ENCODE measurements around the gene EIF3B. TPM values are rescaled to one million over a fixed set of nuclear protein-coding genes. Genes with fewer than 3 reads are reported as not detected.
A peak's percentile ranks its signal among the peaks of the same experiment; 100 is the strongest.
"Not testable (repeated sequence)": the region's sequence is repeated elsewhere in the genome, so short reads cannot be mapped to it uniquely, and the experiment has no call there.

The EIF3B gene
- total RNA-seq, 1 experiment from 2014 or later: 306 TPM

GRCh38 chr7:2416650-2417049 lies 62.0 kb downstream of the EIF3B start:
- TF ChIP-seq, protein P1, sequence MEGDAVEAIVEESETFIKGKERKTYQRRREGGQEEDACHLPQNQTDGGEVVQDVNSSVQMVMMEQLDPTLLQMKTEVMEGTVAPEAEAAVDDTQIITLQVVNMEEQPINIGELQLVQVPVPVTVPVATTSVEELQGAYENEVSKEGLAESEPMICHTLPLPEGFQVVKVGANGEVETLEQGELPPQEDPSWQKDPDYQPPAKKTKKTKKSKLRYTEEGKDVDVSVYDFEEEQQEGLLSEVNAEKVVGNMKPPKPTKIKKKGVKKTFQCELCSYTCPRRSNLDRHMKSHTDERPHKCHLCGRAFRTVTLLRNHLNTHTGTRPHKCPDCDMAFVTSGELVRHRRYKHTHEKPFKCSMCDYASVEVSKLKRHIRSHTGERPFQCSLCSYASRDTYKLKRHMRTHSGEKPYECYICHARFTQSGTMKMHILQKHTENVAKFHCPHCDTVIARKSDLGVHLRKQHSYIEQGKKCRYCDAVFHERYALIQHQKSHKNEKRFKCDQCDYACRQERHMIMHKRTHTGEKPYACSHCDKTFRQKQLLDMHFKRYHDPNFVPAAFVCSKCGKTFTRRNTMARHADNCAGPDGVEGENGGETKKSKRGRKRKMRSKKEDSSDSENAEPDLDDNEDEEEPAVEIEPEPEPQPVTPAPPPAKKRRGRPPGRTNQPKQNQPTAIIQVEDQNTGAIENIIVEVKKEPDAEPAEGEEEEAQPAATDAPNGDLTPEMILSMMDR (IDR thresholded peaks at IDR 0.05; ENCODE audit: insufficient read depth in 1 of 2, low read depth in 1 of 2, low read length in 1 of 2, severe bottlenecking in 1 of 2, unreplicated experiment in 1 of 2): no peak
- no peak overlapping the region for H3K4me3 Mint-ChIP-seq (ENCODE audit: unreplicated experiment)
- intact Hi-C loops (cut with micrococcal nuclease; ENCODE audit: unreplicated experiment): no loop called here
- peaks cover 1% of the 10 kb centered on the region; the same call in 1 of the 2 replicates for H3K36me3 ChIP-seq (ENCODE audit: control insufficient read depth, insufficient read depth, low read length)
- H3K9me3 Mint-ChIP-seq (ENCODE audit: unreplicated experiment): no peaks in the 10 kb centered on the region
- peaks cover 18% of the 10 kb centered on the region for H3K4me1 ChIP-seq
- H3K9me3 ChIP-seq: no peaks in the 10 kb centered on the region
- BruUV-seq (replicated peaks): no TSS peak
- DNase-seq: no peak
- peaks cover 8% of the 10 kb centered on the region for H3K36me3 Mint-ChIP-seq (ENCODE audit: insufficient read depth, unreplicated experiment)
- POLR2A ChIA-PET: interaction anchor here (0.7 kb wide), 1 partner anchor 37 kb away, joined by 4 read pairs; no protein-coding TSS in a partner anchor
- peaks cover 24% of the 10 kb centered on the region for H3K4me1 Mint-ChIP-seq (ENCODE audit: low read depth, unreplicated experiment)
- CTCF ChIA-PET: interaction anchor here (0.7 to 0.8 kb wide), 2 partner anchors 52 to 268 kb away, joined by 4 to 8 read pairs; no protein-coding TSS in a partner anchor
- H3K4me3 ChIP-seq (ENCODE audit: low read depth, low read length): no peak overlapping the region
- no peaks in the 10 kb centered on the region for H3K27me3 ChIP-seq (replicated peaks; ENCODE audit: control insufficient read depth, insufficient read depth, low read length)
- no peaks in the 10 kb centered on the region for H3K27me3 Mint-ChIP-seq (ENCODE audit: insufficient read depth, unreplicated experiment)
- peak overlapping the region; percentile 0 for H3K27ac Mint-ChIP-seq (ENCODE audit: unreplicated experiment)

- DNase-seq; H3K27me3 ChIP-seq (replicated peaks; ENCODE audit: control insufficient read depth, insufficient read depth, low read length); H3K9me3 ChIP-seq; H3K27me3 Mint-ChIP-seq (ENCODE audit: insufficient read depth, unreplicated experiment); H3K9me3 Mint-ChIP-seq (ENCODE audit: unreplicated experiment); H3K4me3 Mint-ChIP-seq (ENCODE audit: unreplicated experiment); H3K36me3 Mint-ChIP-seq (ENCODE audit: insufficient read depth, unreplicated experiment); H3K36me3 ChIP-seq (ENCODE audit: control insufficient read depth, insufficient read depth, low read length); intact Hi-C loops (cut with micrococcal nuclease; ENCODE audit: unreplicated experiment); H3K27ac Mint-ChIP-seq (ENCODE audit: unreplicated experiment); BruUV-seq (replicated peaks); H3K4me3 ChIP-seq (ENCODE audit: low read depth, low read length): not testable (repeated sequence)
- ChIA-PET CTCF (interaction anchor here (0.7 to 0.8 kb wide), 2 partner anchors 52 to 267 kb away, joined by 4 to 8 read pairs; no protein-coding TSS in a partner anchor), POLR2A (interaction anchor here (0.7 kb wide), 1 partner anchor 37 kb away, joined by 4 read pairs; no protein-coding TSS in a partner anchor)
- H3K4me1 Mint-ChIP-seq (ENCODE audit: low read depth, unreplicated experiment): peaks cover 24% of the 10 kb centered on the region
- H3K4me1 ChIP-seq: peaks cover 13% of the 10 kb centered on the region
Measured at GRCh38 chr7:2417178-2417577, 62.6 kb downstream of the EIF3B start.

- DNase-seq: no peak
- intact Hi-C loops (cut with micrococcal nuclease; ENCODE audit: unreplicated experiment): no loop called here
- Mint-ChIP-seq H3K4me1 (ENCODE audit: low read depth, unreplicated experiment) (peaks cover 17% of the 10 kb centered on the region), H3K36me3 (ENCODE audit: insufficient read depth, unreplicated experiment) (peaks cover 8% of the 10 kb centered on the region), H3K4me3 (ENCODE audit: unreplicated experiment) (no peak overlapping the region), H3K27me3 (ENCODE audit: insufficient read depth, unreplicated experiment) (no peaks in the 10 kb centered on the region), H3K9me3 (ENCODE audit: unreplicated experiment) (no peaks in the 10 kb centered on the region), H3K27ac (ENCODE audit: unreplicated experiment) (no peak overlapping the region)
- Histone ChIP-seq H3K4me3 (ENCODE audit: low read depth, low read length) (no peak overlapping the region), H3K36me3 (ENCODE audit: control insufficient read depth, insufficient read depth, low read length) (peaks cover 1% of the 10 kb centered on the region; the same call in 1 of the 2 replicates), H3K27me3 (replicated peaks; ENCODE audit: control insufficient read depth, insufficient read depth, low read length) (no peaks in the 10 kb centered on the region), H3K9me3 (no peaks in the 10 kb centered on the region), H3K4me1 (peaks cover 4% of the 10 kb centered on the region)
- no TSS peak for BruUV-seq (replicated peaks)
- TF ChIP-seq, protein P1 (IDR thresholded peaks at IDR 0.05; ENCODE audit: insufficient read depth in 1 of 2, low read depth in 1 of 2, low read length in 1 of 2, severe bottlenecking in 1 of 2, unreplicated experiment in 1 of 2): no peak
- CTCF ChIA-PET: no interaction called here
- POLR2A ChIA-PET: interaction anchor here (0.5 kb wide), 1 partner anchor 23 kb away, joined by 4 read pairs; no protein-coding TSS in a partner anchor
Measured at GRCh38 chr7:2417981-2418481, 63.4 kb downstream of the EIF3B start.

Data from Caco-2 (cell line).